SH-SY5Y (cell line): ENCODE results near the gene NHS.

Experiments
- GATA2 ChIP-seq: IDR thresholded peaks from 2 replicates; pipeline ENCODE4 v1.6.1; 2011; ENCODE audit warnings: mild to moderate bottlenecking, low read depth, low read length
- GATA3 ChIP-seq: IDR thresholded peaks from 2 replicates; pipeline ENCODE4 v1.6.1; 2011; ENCODE audit warnings: low read depth, mild to moderate bottlenecking, low read length, moderate library complexity

Gene NHS

GRCh38 chrX:17553961-17554482 is 179.0 kb downstream of the NHS start:
- no peak for TF ChIP-seq GATA3
- TF ChIP-seq GATA2 = no peak

- TF ChIP-seq GATA3 (no peak), GATA2 (no peak)
Observed at GRCh38 chrX:17554914-17555313, 179.9 kb downstream of the NHS start.

DNA sequence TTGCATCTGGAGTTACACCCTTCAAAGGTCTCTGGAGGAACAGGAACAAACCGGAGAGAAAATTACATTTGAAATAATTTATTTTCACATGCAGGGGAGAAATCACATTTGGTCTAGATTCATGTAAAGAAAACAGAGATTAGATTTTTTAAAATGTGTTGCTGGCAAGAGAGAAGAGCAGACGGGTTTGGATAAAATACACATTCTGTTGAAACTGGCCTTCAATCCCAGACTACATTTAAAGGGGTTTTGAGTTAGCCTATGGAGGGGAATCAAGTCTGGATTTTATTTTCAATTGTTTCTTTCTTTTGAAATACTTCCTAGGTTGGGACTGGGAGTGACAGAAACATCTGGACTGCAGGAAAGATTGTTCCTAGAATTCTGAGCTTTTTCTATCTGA is 180.8 kb downstream of the NHS start:
- TF ChIP-seq GATA2 (no peak), GATA3 (no peak)

- TF ChIP-seq GATA2 (no peak), GATA3 (no peak)
Observed at GRCh38 chrX:17559728-17560379, 184.9 kb downstream of the NHS start.

GRCh38 chrX:17560385-17560784 is 185.4 kb downstream of the NHS start:
- TF ChIP-seq GATA3 (no peak), GATA2 (no peak)

- TF ChIP-seq GATA3 = no peak
- no peak for TF ChIP-seq GATA2
Observed at GRCh38 chrX:17563076-17563475, 188.1 kb downstream of the NHS start.

DNA sequence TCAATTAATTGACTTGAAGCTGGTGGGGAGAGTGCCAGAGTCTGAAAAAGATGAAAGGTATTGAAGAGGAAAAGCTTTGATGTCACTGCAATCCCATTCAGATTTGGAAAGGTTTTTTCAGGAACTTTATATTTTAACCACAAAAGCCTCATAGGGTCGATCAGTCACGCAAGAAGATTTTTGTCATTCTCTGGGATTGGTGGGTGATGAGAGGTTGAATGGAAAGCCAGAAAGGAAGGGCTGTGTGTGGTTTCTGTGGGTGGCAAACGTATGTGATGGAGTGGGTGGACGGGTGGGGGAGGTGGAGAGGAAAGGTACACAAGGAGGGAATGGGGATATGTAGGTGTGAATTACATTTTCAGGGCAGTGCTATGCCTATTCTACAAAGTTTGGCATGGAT is 188.5 kb downstream of the NHS start:
- no peak for TF ChIP-seq GATA3
- TF ChIP-seq GATA2 = no peak

DNA sequence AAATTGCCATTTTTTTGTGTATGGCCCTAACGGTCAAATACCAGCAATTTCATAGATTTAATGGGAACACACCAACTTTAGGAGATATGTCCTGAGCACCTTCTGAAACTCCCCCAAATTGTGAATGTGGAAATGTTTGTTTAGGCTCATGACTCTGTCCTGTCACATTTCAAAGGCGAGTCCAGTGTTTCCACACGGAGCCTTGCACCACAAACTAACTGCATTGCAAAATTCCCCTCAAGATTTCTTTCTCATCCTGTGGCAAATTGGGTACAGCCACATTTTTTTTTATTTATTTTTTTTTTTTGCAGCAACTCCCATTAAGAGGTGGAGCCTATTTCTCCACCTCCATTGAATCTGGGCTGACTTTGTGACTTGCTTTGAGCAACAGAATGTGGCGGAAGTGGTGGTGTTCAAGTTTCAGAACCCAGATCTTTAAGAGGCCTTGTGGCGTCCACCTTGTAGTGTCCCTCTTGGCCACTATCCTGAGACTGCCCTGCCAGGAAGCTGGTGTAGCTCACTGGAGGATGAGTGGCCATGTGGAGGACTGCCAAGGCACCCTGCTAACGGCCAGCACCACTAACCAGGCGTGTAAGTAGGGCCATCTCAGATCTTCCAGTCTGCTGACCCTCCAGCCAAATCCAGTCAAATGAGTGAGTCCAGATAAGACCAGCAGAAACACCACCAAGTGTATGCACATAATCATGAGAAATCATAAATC is 189.8 kb downstream of the NHS start:
- no peak for TF ChIP-seq GATA2
- TF ChIP-seq GATA3 = no peak

GRCh38 chrX:17566740-17567139 is 191.7 kb downstream of the NHS start:
- TF ChIP-seq GATA3 (no peak), GATA2 (no peak)

GRCh38 chrX:17567187-17567586 is 192.2 kb downstream of the NHS start:
- TF ChIP-seq GATA3 (no peak), GATA2 (no peak)

DNA sequence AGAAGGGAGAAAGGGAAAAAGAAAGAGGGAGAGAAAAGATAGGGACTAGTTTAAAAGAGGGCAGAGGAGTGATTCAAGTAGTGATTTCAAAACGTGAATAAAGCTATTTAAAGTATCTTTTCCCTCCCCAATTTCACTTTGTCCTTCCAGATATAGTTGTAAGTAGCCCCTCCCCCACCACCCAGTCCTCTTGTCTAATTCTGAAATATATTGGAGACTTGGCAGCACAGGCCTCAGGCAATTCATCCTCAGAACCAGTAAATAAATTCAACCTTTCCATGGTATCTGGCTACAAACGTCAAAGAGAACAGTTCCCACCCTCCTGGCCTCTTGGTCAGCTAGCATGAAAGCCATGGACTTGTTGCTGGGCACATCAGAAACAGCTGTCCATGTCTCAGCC is 192.8 kb downstream of the NHS start:
- TF ChIP-seq GATA2 = no peak
- no peak for TF ChIP-seq GATA3

- TF ChIP-seq GATA2 (no peak), GATA3 (no peak)
Observed at GRCh38 chrX:17579026-17579425, 204.0 kb downstream of the NHS start.

DNA sequence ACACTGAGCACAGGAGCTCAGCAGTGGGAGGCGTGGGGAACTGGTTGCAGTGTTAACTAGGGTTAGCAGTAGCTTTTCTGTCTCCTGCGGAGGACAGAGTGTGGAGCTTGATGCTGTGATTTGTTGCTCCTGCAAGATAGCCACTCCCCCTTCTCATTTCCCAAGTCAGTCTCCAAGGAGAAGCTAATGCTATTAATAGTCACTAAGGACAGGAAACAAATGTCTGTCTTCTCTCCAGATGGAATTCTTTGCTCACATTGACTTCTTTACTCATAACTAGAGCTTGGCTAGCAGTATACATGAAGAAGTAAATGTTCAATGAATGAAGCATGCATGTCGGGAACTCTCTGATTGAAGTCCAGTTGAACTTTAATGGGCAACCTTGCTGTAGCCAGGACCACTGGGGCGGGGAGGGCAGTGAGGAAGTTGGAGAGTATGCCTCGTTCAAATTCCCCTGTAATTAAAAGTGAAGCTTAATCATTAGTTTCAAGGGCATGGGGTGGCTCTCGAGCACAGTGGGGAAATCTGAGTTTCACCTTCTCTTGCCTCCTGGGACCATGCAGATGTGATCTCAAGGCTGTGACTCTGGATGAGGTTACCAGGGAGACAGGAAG is 205.6 kb downstream of the NHS start:
- TF ChIP-seq GATA2 = no peak

DNA sequence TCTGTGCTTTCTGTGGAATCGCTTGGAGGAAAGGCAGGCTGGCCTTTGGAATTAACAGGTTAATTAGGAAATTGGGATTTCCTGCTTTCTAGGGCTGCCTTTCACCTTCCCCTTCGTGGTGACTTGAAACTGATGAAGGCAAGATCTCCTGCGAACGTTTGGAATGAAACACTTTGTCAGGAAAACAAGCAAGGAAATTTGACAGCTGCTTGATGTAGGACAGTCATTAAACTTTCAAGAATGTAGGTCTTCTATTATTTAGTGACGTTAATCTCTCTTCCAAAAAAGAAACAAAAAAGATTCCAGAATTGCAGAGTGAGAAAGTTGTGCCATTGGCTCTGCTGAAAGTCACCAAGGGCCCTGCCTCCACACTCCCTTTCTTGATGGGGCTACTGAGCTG is 206.6 kb downstream of the NHS start:
- TF ChIP-seq GATA2 = no peak
- no peak for TF ChIP-seq GATA3

DNA sequence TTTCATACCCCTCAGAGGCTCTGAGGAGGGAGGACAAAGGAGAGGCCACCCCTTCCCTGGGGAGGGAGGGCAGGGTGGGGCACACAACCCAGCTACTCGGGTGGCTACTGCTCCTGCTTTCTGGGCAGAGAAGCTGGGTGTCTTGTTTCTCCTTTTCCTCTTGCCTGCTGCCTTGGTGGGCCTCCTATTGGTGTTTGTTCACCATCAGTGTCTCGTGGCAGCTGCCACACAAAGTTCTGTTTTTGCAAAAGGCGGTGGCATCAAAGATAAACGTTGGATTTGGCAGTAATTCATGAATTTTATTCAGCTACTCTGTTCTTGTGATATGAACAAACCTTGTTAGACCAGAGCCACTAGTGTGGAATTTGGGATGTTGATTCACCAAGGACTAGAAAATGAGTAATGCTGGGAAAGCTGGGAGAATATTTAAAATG is 209.3 kb downstream of the NHS start:
- no peak for TF ChIP-seq GATA3
- TF ChIP-seq GATA2 = no peak

DNA sequence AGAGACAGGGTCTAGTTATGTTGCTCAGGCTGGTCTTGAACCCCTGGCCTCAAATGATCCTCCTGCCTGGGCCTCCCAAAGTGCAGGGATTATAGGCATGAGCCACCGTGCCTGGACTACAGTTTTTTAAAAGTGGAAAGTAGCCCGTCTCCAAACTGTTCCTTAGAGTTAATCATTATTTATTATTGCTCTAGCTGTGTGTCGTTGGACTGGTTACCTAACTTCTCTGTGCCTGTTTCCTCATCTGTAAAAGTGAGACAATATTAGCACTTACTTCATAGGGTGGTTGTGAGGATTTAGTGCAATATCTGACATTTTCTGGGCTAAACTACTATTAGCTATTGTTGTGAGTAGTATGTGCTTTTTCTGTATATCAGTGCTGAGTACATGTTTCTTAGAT is 210.0 kb downstream of the NHS start:
- TF ChIP-seq GATA2 (no peak), GATA3 (no peak)
